H1 (cell line): ENCODE data around the gene RSBN1.

Source experiments
- HDAC6 ChIP-seq: IDR thresholded peaks from one replicate; pipeline ENCODE4 v1.7.1; 2012; ENCODE audit warnings: low read depth, mild to moderate bottlenecking, inconsistent platforms, low read length, moderate library complexity
- PHF8 ChIP-seq: fragments of 200-600 bp; sonication (generic); conservative IDR thresholded peaks from 2 replicates; pipeline ENCODE4 v1.7.1; 2012; ENCODE audit warnings: low read depth, mild to moderate bottlenecking, inconsistent platforms, low read length, moderate library complexity
- POLR2AphosphoS5 ChIP-seq: IDR thresholded peaks from 2 replicates; pipeline ENCODE4 v1.6.1; 2011; ENCODE audit warnings: low read depth, low read length
- TF ChIP-seq, protein P1 (sequence below), 3 experiments: IDR thresholded peaks; 1 replicate in 2 of 3; 2 replicates in 1 of 3; pipeline versions ENCODE4 v1.5.1 to v1.6.1; 2011; ENCODE audit warnings: low read length in 3 of 3, mild to moderate bottlenecking in 3 of 3, inconsistent platforms in 2 of 3, low read depth in 1 of 3, moderate library complexity in 1 of 3; ENCODE audit not compliant: insufficient read depth in 1 of 3; ENCODE audit errors: control extremely low read depth in 1 of 3

DNA sequence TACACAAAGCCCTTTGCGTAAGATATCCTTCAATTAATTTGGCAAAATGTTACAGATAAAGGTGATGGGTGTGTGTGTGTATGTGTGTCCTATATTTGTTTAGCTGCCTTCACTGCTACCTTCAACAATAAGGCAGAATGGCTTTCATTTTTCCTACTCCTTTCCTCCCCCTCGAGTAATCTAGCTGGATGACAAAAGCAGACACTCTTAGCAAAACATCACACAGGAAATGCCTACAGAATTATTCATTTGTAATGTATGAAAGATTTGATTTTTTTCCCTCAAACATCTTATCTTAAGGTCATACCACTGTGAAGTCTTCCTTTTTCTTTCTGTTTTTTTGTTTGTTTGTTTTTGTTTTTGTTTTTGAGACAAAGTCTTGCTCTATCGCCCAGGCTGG lies 48.6 kb upstream of the RSBN1 start:
- TF ChIP-seq, protein P1, sequence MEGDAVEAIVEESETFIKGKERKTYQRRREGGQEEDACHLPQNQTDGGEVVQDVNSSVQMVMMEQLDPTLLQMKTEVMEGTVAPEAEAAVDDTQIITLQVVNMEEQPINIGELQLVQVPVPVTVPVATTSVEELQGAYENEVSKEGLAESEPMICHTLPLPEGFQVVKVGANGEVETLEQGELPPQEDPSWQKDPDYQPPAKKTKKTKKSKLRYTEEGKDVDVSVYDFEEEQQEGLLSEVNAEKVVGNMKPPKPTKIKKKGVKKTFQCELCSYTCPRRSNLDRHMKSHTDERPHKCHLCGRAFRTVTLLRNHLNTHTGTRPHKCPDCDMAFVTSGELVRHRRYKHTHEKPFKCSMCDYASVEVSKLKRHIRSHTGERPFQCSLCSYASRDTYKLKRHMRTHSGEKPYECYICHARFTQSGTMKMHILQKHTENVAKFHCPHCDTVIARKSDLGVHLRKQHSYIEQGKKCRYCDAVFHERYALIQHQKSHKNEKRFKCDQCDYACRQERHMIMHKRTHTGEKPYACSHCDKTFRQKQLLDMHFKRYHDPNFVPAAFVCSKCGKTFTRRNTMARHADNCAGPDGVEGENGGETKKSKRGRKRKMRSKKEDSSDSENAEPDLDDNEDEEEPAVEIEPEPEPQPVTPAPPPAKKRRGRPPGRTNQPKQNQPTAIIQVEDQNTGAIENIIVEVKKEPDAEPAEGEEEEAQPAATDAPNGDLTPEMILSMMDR (IDR thresholded peaks at IDR 0.05; ENCODE audit: control extremely low read depth in 1 of 3, insufficient read depth in 1 of 3, low read depth in 1 of 3, low read length in 3 of 3): no peak
- TF ChIP-seq HDAC6 (no peak), POLR2AphosphoS5 (no peak), PHF8 (no peak)
